Embryonic facial prominence (tissue), 1 donor: ENCODE data around the gene HTRA3.

ENCODE experiments used
- DNase-seq: peaks from one replicate; pipeline ENCODE4 v3.0.0-alpha.2; 2016; ENCODE audit errors: extremely low spot score

HTRA3 gene

GRCh38 chr4:8280158-8280875 lies 10.8 kb downstream of the HTRA3 start:
- DNase-seq = no peak

GRCh38 chr4:8280876-8281440 lies 11.4 kb downstream of the HTRA3 start:
- no peak for DNase-seq

GRCh38 chr4:8281519-8282133 lies 12.1 kb downstream of the HTRA3 start:
- peak; percentile 45 for DNase-seq

GRCh38 chr4:8282134-8282641 lies 12.6 kb downstream of the HTRA3 start:
- no peak for DNase-seq

GRCh38 chr4:8282742-8283141 lies 13.2 kb downstream of the HTRA3 start:
- no peak for DNase-seq

- no peak for DNase-seq
These were observed 13.6 kb downstream of the HTRA3 start for GRCh38 chr4:8283161-8283560.

- no peak for DNase-seq
These were observed 14.1 kb downstream of the HTRA3 start for GRCh38 chr4:8283631-8284121.

GRCh38 chr4:8284391-8284790 lies 14.8 kb downstream of the HTRA3 start:
- DNase-seq = no peak

GRCh38 chr4:8285143-8285975 lies 15.8 kb downstream of the HTRA3 start:
- DNase-seq = no peak

- no peak for DNase-seq
These were observed 16.6 kb downstream of the HTRA3 start for GRCh38 chr4:8285976-8286718.

GRCh38 chr4:8286719-8287342 lies 17.3 kb downstream of the HTRA3 start:
- DNase-seq = no peak

GRCh38 chr4:8287343-8288280 lies 18.1 kb downstream of the HTRA3 start:
- no peak for DNase-seq

GRCh38 chr4:8289151-8289750 lies 19.7 kb downstream of the HTRA3 start:
- DNase-seq = no peak

- no peak for DNase-seq
These were observed 20.6 kb downstream of the HTRA3 start for GRCh38 chr4:8289956-8290700.

- DNase-seq = no peak
These were observed 21.1 kb downstream of the HTRA3 start for GRCh38 chr4:8290701-8290970.

GRCh38 chr4:8291036-8291682 lies 21.6 kb downstream of the HTRA3 start:
- DNase-seq = no peak

GRCh38 chr4:8291701-8292477 lies 22.3 kb downstream of the HTRA3 start:
- DNase-seq = no peak
